OCI-LY3 (cell line): ENCODE measurements around the gene SRSF3.

Experiments
- EZH2phosphoT487 ChIP-seq: fragments of 200-600 bp; shearing (Covaris generic); IDR thresholded peaks from 2 replicates; pipeline ENCODE4 v1.6.1; 2018; ENCODE audit warnings: antibody characterized with exemption, mixed run types, low read depth
- TF ChIP-seq, protein P1 (sequence below): fragments of 200-600, 300-600 bp; sonication (generic); IDR thresholded peaks from 2 replicates; pipeline ENCODE4 v1.5.1; 2014; ENCODE audit warnings: antibody characterized with exemption, low read length, low read depth

DNA sequence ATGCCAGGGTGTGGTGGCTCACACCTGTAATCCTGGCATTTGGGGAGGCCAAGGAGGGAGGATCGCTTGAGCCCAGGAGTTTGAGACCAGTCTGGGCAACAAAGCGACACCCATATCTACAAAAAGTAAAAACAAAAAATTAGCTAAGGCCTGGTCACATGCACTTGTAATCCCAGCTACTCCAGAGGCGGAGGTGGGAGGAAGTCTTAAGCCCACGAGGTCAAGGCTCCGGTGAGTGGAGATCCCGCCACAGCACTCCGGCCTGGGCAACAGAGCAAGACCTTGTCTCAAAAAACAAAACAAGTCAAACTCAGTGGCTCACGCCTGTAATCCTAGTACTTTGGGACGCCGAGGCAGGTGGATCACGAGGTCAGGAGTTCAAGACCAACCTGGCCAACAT is 35.6 kb downstream of the SRSF3 start:
- no peak for TF ChIP-seq EZH2phosphoT487
- TF ChIP-seq, protein P1, sequence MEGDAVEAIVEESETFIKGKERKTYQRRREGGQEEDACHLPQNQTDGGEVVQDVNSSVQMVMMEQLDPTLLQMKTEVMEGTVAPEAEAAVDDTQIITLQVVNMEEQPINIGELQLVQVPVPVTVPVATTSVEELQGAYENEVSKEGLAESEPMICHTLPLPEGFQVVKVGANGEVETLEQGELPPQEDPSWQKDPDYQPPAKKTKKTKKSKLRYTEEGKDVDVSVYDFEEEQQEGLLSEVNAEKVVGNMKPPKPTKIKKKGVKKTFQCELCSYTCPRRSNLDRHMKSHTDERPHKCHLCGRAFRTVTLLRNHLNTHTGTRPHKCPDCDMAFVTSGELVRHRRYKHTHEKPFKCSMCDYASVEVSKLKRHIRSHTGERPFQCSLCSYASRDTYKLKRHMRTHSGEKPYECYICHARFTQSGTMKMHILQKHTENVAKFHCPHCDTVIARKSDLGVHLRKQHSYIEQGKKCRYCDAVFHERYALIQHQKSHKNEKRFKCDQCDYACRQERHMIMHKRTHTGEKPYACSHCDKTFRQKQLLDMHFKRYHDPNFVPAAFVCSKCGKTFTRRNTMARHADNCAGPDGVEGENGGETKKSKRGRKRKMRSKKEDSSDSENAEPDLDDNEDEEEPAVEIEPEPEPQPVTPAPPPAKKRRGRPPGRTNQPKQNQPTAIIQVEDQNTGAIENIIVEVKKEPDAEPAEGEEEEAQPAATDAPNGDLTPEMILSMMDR: no peak
